Stimulated activated CD8-positive, alpha-beta memory T cell treated with anti-CD3 and anti-CD28 coated beads, Interleukin-7, amount 100 ng/mL, for 1 hour (primary cell): Measurements from ENCODE around the gene SMARCAL1.
"Not testable (repeated sequence)": the region's sequence is repeated elsewhere in the genome, so short reads cannot be mapped to it uniquely, and the experiment has no call there.

Experiments
- DNase-seq, 2 donors: peaks; one replicate each; pipeline ENCODE4 v3.0.0-alpha.2; 2020; ENCODE audit warnings: low read depth in 2 of 2

The SMARCAL1 gene

DNA sequence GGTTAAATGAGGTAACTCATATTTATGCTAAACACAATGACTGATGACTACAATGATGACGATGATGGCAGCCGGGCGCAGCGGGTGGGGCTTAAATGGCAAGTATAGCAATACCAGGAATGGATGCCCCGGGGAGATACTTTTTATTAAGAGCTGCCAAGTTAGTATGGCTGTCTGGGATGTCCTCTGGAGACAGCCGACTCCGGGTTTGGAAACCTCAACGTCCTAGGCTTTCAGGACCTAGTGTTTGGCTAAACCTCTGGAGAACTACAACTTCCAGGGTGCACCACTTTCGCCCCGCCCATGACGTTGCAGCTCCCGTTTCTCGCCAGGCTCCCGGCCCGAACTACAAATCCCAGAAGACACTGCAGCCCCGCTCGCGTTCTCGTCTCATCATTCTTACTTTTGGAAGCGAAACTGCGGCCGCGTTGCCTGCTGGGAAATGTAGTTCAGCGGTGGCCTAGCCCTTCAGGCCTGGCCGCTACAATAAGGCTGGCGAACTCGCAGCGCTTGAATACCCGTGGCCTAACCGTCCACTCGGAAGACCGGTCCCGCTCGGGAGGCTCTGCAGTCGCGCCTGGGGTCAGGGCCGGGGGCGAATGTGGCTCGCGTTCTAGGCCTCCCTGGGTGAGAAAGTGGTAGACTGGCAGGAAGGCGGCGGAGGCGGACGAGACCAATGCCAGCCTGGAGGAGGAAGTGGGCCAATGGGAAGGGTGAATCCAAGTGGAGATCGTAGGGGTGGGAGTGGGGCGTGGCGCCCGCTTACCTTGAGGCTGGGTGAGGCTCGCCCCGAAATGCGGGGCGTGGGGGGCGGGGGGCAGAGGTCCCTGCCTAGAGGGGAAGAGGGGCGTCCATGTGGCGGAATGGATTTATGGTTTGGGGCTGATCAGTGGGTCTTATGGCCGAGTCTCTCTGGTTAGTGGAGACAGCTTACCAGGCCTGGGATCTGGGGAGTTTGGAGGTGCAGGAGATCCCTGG, at the start of gene SMARCAL1:
Gene SMARCAL1, plus strand, starts transcription at position 463 of the 978 bp plus-strand sequence. CDS start 2,221 bp downstream, outside the sequence.
- peak; percentile 97 to 98 for DNase-seq

DNA sequence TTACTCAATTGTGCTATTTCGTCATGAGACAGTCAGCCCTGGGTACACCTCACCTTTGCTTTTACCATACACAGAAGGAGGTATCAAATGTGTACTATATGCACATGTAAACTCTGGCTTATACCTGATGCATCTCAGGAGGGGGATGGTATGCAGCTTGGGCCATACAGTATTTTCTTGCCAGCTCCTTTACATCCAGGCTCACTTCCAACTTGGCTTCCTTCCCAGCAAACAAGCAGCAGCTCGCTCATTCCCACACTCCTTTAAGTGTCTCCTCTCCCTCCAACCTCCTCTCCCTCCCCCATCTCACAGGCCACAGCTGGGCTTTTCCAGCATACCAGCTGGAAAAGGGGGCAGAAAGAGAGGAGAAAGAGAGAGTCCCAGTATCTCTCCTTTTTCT, 49.6 kb upstream of the SMARCAL1 start:
- no peak for DNase-seq

GRCh38 chr2:216363221-216363620, 49.1 kb upstream of the SMARCAL1 start:
- DNase-seq: no peak

DNA sequence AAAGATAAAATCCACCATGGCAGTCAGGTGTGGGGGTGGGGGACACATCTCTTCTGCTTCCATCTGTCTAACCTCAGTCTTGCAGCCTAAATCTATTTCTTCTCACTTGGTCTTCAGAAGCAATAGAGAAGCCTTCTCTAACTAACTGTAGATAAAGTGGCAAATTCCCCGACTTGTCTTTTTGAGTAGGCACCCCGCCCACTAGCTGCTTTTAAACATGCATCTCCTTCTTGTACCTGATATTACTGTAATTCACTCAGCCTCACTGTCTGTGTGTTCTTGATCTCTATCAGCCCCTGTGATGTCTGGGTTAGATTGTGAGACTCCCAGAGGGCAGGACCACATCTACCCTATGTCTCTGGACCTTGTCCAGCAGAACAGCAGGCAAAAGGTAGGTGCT, 46.8 kb upstream of the SMARCAL1 start:
- DNase-seq: no peak

DNA sequence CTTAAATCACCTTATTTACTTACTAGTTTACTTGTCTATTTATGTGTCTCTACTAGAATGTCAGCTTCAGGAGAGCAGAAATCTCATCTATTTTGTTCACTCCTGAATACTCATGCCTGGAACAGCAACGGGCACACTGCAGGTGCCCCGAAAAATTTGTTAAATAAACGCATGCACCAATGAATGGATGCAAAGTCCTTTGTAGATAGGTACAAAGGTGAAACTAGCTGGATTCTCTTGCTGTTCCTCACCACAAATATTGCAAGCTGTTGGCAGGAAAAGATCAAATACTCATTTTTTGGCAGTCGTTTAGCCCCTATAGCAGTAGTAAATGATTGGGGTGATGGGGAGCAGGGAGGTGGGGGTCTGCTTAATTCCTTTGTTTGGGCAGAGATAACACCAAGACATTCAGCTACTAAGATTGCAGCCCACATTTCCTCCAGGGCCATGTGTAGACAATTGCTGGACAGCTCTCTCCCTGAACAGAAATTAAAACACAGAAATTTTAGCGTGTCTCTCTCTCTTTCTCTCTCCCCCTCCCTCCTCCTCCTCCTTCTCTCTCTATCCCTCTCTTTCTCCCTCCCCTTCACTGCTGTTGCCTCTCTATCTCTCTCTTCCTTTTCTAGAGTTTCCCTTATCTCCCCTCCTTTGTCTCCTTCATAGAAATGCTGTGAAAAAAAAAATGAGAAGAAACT, 45.4 kb upstream of the SMARCAL1 start:
- DNase-seq: no peak

DNA sequence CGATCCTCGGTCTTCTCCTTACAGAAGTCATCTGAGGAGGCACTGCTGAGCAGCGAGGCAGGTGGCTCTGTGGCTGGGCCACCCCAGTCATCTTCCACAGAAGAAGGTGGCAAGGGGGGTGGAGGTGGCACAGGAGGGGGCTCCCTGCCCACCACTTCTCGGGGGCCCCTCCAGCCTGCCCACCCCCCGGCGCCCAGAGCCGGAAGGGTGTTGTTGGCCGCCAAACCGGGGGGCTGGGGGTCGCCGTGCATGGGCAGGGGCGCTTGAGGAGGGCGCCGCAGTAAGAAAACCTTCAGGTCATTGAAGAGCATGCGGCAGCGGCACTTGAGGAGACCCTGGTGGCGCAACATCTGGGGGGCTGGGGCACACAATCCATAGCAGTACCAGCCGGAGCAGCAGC, 42.5 kb upstream of the SMARCAL1 start:
- DNase-seq: no peak

DNA sequence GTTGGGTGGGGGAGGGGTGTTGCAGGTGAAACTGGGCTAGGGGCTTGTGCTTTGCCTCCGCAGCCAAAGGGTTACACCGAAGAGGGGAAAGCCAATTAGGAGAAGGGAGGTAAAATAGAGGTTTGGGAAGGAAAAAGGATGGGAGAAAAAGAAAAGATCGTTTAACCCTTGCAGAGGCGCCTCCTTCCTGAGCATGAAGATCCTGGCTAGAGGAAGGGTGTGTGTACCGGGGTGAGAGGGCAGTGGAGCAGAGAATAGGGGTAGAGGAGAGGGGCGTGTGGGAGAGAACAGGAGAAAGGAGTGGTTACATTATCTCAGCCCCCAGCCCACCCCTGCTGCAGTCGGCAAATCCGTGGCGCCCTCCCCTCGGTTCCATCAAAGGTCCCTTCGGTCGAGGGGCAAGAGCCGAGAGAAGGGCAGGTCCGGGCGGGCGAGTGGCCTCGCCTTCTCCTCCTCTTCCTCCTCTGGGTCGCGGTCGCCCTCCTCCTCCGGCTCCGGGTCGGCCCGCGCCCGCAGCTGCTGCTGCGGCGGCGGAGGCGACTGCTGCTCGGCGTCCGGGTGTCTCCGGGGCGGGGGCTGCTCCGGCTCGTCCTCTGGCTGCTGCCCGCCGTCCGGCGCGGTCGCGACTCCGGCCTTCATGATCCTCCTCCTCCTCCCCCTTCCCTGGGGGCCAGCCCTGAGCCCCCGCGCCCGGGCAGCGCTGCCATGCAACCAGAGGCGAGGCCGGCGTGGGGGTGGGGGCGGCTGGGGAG, 41.1 kb upstream of the SMARCAL1 start:
- no peak for DNase-seq

DNA sequence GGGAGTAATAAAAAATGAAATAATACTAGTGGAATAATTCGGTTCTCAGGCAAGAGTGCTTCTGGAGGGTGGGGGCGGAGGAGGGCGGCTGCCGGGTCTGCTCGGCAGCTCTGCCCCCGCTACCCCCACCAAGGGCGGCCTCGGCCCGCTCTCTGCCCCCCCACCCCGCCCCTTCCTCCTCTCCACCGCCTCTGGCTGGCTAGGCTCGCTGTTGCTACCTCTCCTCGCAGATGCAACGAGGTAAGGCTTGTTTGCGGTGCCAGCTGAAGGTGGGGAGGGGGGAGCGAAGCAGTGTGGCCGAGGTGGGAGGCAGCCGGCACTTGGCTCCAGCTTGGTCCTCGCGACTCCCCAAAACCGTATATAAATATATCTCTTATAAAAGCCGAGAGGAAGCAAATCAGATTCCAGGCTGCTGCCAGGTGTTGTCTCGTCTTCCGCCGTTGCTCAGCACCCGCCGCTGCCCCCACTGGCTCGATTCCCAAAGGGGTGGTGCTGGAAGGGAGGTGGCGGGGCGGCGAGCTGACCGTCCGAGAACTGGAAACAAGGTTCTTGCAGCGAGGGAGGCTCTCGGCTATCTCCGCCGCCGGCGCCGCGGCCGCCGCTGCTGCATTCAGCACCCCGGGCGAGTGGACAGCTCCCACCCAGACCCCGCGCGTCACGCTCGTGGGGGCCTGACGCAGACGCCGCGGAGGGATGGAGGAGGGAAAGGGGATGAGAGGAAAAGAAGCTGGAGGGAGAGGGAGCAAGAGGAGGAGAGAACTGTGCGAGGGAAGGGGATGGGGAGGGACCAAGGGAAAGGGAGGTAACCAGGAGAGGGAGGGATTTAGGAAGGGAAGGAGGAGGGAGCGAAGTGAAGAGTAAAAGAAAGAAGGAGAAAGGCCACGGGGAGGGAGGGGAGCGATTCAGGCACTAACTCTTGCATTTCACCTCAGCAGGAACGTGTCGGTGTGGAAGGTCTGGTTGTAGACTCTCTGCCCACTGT, 40.3 kb upstream of the SMARCAL1 start, which contains the start of gene MARCHF4:
Gene MARCHF4, minus strand, starts transcription at position 763 of the 982 bp plus-strand sequence. CDS start 2,223 bp downstream, outside the sequence.
- DNase-seq: peak; percentile 44 to 45

GRCh38 chr2:216372761-216373291, 39.5 kb upstream of the SMARCAL1 start:
- no peak for DNase-seq

DNA sequence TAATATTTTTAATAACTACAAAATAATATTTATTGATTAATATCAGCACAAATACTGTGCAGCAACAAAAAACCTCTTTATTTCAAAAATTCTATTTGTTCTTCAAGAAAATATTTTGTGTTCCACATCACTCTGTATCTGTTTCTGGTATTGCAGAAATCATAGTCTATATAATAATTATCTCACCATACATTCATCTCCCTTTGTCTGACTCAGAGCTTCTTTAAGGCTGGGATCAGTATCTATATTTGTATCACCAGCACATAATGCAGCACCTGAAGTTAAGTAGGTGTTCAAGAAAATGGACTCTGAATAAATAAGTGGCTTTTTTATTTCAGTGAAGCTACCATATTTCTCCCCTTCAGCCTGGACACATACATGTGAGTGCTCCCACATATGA, 38.4 kb upstream of the SMARCAL1 start:
- no peak for DNase-seq

- no peak for DNase-seq
Measured at GRCh38 chr2:216375286-216375685, 37.0 kb upstream of the SMARCAL1 start.

DNA sequence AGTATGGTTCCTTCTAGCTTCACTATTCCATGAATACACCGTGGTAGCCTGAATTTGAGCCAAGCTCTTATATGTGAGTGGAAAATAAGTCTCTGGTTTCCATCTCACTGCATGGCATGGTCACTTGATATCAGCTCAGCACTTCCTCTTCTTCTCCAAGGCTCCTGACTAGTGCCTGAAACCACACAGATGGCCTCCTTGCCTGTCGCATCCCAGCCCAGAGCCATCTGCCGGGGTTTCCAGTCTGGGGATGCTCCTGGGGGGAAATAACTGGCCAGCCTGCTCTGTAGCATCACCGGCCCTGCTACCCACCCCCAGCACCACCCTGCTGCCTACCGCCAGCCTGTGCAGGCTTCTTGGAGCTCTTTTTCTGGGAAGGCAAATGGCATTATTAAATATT, 32.3 kb upstream of the SMARCAL1 start:
- DNase-seq: no peak

GRCh38 chr2:216384409-216384808, 27.9 kb upstream of the SMARCAL1 start:
- DNase-seq: not testable (repeated sequence)

DNA sequence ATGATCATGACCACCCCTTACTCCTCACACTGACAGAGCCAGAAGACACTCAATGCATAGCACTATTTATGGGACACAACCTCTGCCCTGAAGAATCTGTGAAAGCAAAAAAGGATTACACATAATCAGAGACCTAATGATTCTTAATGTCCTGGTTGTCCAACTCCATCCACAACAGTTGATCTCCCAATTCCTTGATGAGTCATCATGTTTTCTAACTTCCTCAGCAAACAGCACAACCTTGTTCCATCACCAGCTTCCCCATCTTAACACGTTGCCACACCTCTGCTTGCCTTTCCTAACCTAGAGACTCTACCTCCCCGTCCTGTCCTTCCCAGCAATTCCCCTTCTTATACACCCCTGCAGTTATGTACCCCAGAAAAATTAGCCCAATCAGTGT, 26.8 kb upstream of the SMARCAL1 start:
- no peak for DNase-seq

GRCh38 chr2:216387262-216387661, 25.0 kb upstream of the SMARCAL1 start:
- DNase-seq: no peak

GRCh38 chr2:216388046-216388884, 24.0 kb upstream of the SMARCAL1 start:
- no peak for DNase-seq

- no peak for DNase-seq
Measured at GRCh38 chr2:216389570-216389969, 22.7 kb upstream of the SMARCAL1 start.

DNA sequence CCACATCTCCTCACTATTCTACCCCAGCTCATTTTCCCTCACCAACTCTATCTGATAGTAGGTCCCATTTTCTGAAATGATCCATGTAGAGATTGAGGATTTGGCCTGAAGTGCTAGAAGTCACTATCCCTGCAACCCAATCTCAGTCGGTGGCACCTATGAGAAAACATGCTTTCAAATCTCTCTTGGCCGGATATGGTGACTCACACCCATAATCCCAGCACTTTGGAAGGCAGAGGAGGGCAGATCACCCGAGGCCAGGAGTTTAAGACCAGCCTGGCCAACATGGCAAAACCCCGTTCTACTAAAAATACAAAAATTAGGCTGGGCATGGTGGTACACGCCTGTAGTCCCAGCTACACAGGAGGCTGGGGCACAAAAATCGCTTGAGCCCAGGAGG, 20.9 kb upstream of the SMARCAL1 start:
- DNase-seq: no peak

GRCh38 chr2:216392018-216392562, 20.2 kb upstream of the SMARCAL1 start:
- no peak for DNase-seq
